DLD1 (cell line): Measurements from ENCODE around the gene MAGOH.
"Not testable (repeated sequence)": the region's sequence is repeated elsewhere in the genome, so short reads cannot be mapped to it uniquely, and the experiment has no call there.

Source experiments
- in situ Hi-C: cut with HindIII; loops from 2 replicates; pipeline ENCODE4 v1.10.0; 2017; ENCODE audit warnings: low sequenced_read_pairs

The MAGOH gene

GRCh38 chr1:53241828-53242227 lies 3.5 kb upstream of the MAGOH start:
- in situ Hi-C loops, result no loop called here

GRCh38 chr1:53237638-53238037 lies 680 bp downstream of the MAGOH start:
- in situ Hi-C loops, result loop anchor here (10.0 kb wide), 1 partner anchor 57 kb away; no protein-coding TSS in a partner anchor

- in situ Hi-C loops, result no loop called here
These were observed 17.4 kb downstream of the MAGOH start for GRCh38 chr1:53220962-53221286.

- in situ Hi-C loops, result no loop called here
These were observed 18.0 kb downstream of the MAGOH start, which contains the start of gene CZIB for GRCh38 chr1:53220171-53220961. Gene CZIB (minus strand): TSS chr1:53220634. CDS start chr1:53220575, 59 bp downstream.

GRCh38 chr1:53219711-53220110 lies 18.6 kb downstream of the MAGOH start:
- in situ Hi-C loops, result no loop called here

GRCh38 chr1:53218201-53218600 lies 20.1 kb downstream of the MAGOH start:
- in situ Hi-C loops, result no loop called here

GRCh38 chr1:53214376-53214940 lies 23.9 kb downstream of the MAGOH start:
- in situ Hi-C loops, result no loop called here

- in situ Hi-C loops, result no loop called here
These were observed 27.4 kb downstream of the MAGOH start for GRCh38 chr1:53210954-53211353.

GRCh38 chr1:53210352-53210751 lies 28.0 kb downstream of the MAGOH start:
- in situ Hi-C loops, result no loop called here

- in situ Hi-C loops, result no loop called here
These were observed 30.6 kb downstream of the MAGOH start for GRCh38 chr1:53207726-53208125.

GRCh38 chr1:53206735-53207379 lies 31.5 kb downstream of the MAGOH start:
- in situ Hi-C loops, result no loop called here

- in situ Hi-C loops, result not testable (repeated sequence)
These were observed 32.1 kb downstream of the MAGOH start for GRCh38 chr1:53206083-53206685.

GRCh38 chr1:53205496-53205895 lies 32.8 kb downstream of the MAGOH start:
- in situ Hi-C loops, result not testable (repeated sequence)

GRCh38 chr1:53203466-53203865 lies 34.9 kb downstream of the MAGOH start:
- in situ Hi-C loops, result no loop called here

GRCh38 chr1:53198241-53198651 lies 40.1 kb downstream of the MAGOH start:
- in situ Hi-C loops, result no loop called here

- in situ Hi-C loops, result no loop called here
These were observed 40.8 kb downstream of the MAGOH start for GRCh38 chr1:53197291-53198200.

GRCh38 chr1:53196485-53197290 lies 41.6 kb downstream of the MAGOH start, which contains the start of gene CPT2:
Gene CPT2 (plus strand): TSS chr1:53196824. CDS start chr1:53196944, 120 bp downstream.
- in situ Hi-C loops, result no loop called here

GRCh38 chr1:53196017-53196484 lies 42.3 kb downstream of the MAGOH start:
- in situ Hi-C loops, result no loop called here

GRCh38 chr1:53195246-53196016 lies 42.9 kb downstream of the MAGOH start:
- in situ Hi-C loops, result no loop called here
